ENCODE data around the gene C16orf78.

Gene C16orf78

GRCh38 chr16:49373504-49373903 lies at the start of gene C16orf78:
Gene C16orf78, plus strand, starts transcription at chr16:49373804. Its CDS starts 136 bp downstream, at chr16:49373940.
- H3K4me1 Mint-ChIP-seq = no peaks in the 10 kb centered on the region
- H3K4me3 Mint-ChIP-seq = no peak within 1 kb of the TSS
- ATAC-seq (no peak), DNase-seq (no peak)
- no peaks in the 10 kb centered on the region for H3K9me3 Mint-ChIP-seq
- peaks cover 5% of the 10 kb centered on the region for H3K27me3 Mint-ChIP-seq
- no peak within 1 kb of the TSS for H3K27ac Mint-ChIP-seq
- no peaks in the 10 kb centered on the region for H3K36me3 Mint-ChIP-seq (ENCODE audit: low read depth)

GRCh38 chr16:49324703-49325102 lies 48.9 kb upstream of the C16orf78 start:
- Mint-ChIP-seq H3K27ac (no peak overlapping the region), H3K27me3 (no peaks in the 10 kb centered on the region), H3K4me3 (no peak overlapping the region), H3K36me3 (ENCODE audit: low read depth) (no peaks in the 10 kb centered on the region), H3K4me1 (no peaks in the 10 kb centered on the region), H3K9me3 (peaks cover 8% of the 10 kb centered on the region)
- DNase-seq (no peak), ATAC-seq (no peak)

GRCh38 chr16:49327466-49327865 lies 46.1 kb upstream of the C16orf78 start:
- Mint-ChIP-seq H3K27ac (no peak overlapping the region), H3K27me3 (no peaks in the 10 kb centered on the region), H3K4me1 (no peaks in the 10 kb centered on the region), H3K9me3 (no peaks in the 10 kb centered on the region), H3K4me3 (no peak overlapping the region), H3K36me3 (ENCODE audit: low read depth) (no peaks in the 10 kb centered on the region)
- DNase-seq (no peak), ATAC-seq (no peak)

GRCh38 chr16:49328325-49328724 lies 45.3 kb upstream of the C16orf78 start:
- H3K27ac Mint-ChIP-seq = no peak overlapping the region
- no peaks in the 10 kb centered on the region for H3K27me3 Mint-ChIP-seq
- H3K4me1 Mint-ChIP-seq = no peaks in the 10 kb centered on the region
- no peaks in the 10 kb centered on the region for H3K9me3 Mint-ChIP-seq
- ATAC-seq = no peak
- no peak overlapping the region for H3K4me3 Mint-ChIP-seq
- no peak for DNase-seq
- no peaks in the 10 kb centered on the region for H3K36me3 Mint-ChIP-seq (ENCODE audit: low read depth)

- no peak for DNase-seq
- no peaks in the 10 kb centered on the region for H3K9me3 Mint-ChIP-seq
- no peaks in the 10 kb centered on the region for H3K36me3 Mint-ChIP-seq (ENCODE audit: low read depth)
- no peaks in the 10 kb centered on the region for H3K27me3 Mint-ChIP-seq
- H3K4me3 Mint-ChIP-seq = no peak overlapping the region
- H3K4me1 Mint-ChIP-seq = no peaks in the 10 kb centered on the region
- H3K27ac Mint-ChIP-seq = no peak overlapping the region
- ATAC-seq = no peak
Measured at GRCh38 chr16:49330562-49331201, 42.9 kb upstream of the C16orf78 start.

- Mint-ChIP-seq H3K4me3 (no peak overlapping the region), H3K27ac (no peak overlapping the region), H3K9me3 (no peaks in the 10 kb centered on the region), H3K27me3 (peaks cover 2% of the 10 kb centered on the region), H3K4me1 (no peaks in the 10 kb centered on the region), H3K36me3 (ENCODE audit: low read depth) (no peaks in the 10 kb centered on the region)
- no peak for DNase-seq
- ATAC-seq = no peak
Measured at GRCh38 chr16:49332589-49333258, 40.9 kb upstream of the C16orf78 start.

GRCh38 chr16:49333259-49333597 lies 40.4 kb upstream of the C16orf78 start:
- no peak for ATAC-seq
- Mint-ChIP-seq H3K4me1 (no peaks in the 10 kb centered on the region), H3K4me3 (no peak overlapping the region), H3K9me3 (no peaks in the 10 kb centered on the region), H3K27ac (no peak overlapping the region), H3K27me3 (peaks cover 3% of the 10 kb centered on the region), H3K36me3 (ENCODE audit: low read depth) (no peaks in the 10 kb centered on the region)
- no peak for DNase-seq

- Mint-ChIP-seq H3K36me3 (ENCODE audit: low read depth) (no peaks in the 10 kb centered on the region), H3K4me1 (no peaks in the 10 kb centered on the region), H3K9me3 (no peaks in the 10 kb centered on the region), H3K27me3 (peaks cover 5% of the 10 kb centered on the region), H3K4me3 (no peak overlapping the region), H3K27ac (no peak overlapping the region)
- ATAC-seq (no peak), DNase-seq (no peak)
Measured at GRCh38 chr16:49335828-49336227, 37.8 kb upstream of the C16orf78 start.

- Mint-ChIP-seq H3K27me3 (peaks cover 5% of the 10 kb centered on the region), H3K4me3 (no peak overlapping the region), H3K9me3 (no peaks in the 10 kb centered on the region), H3K4me1 (no peaks in the 10 kb centered on the region), H3K27ac (no peak overlapping the region), H3K36me3 (ENCODE audit: low read depth) (no peaks in the 10 kb centered on the region)
- DNase-seq = no peak
- no peak for ATAC-seq
Measured at GRCh38 chr16:49336581-49336980, 37.0 kb upstream of the C16orf78 start.

GRCh38 chr16:49337814-49338350 lies 35.7 kb upstream of the C16orf78 start:
- H3K9me3 Mint-ChIP-seq = no peaks in the 10 kb centered on the region
- peaks cover 7% of the 10 kb centered on the region for H3K27me3 Mint-ChIP-seq
- no peak for DNase-seq
- no peaks in the 10 kb centered on the region for H3K4me1 Mint-ChIP-seq
- H3K27ac Mint-ChIP-seq = no peak overlapping the region
- H3K36me3 Mint-ChIP-seq (ENCODE audit: low read depth) = no peaks in the 10 kb centered on the region
- ATAC-seq = no peak
- H3K4me3 Mint-ChIP-seq = no peak overlapping the region

GRCh38 chr16:49338611-49339265 lies 34.9 kb upstream of the C16orf78 start:
- no peaks in the 10 kb centered on the region for H3K36me3 Mint-ChIP-seq (ENCODE audit: low read depth)
- ATAC-seq = no peak
- H3K27me3 Mint-ChIP-seq = peaks cover 7% of the 10 kb centered on the region
- H3K4me1 Mint-ChIP-seq = no peaks in the 10 kb centered on the region
- H3K9me3 Mint-ChIP-seq = no peaks in the 10 kb centered on the region
- DNase-seq = no peak
- no peak overlapping the region for H3K4me3 Mint-ChIP-seq
- H3K27ac Mint-ChIP-seq = no peak overlapping the region

- H3K27me3 Mint-ChIP-seq = peaks cover 9% of the 10 kb centered on the region
- no peak overlapping the region for H3K4me3 Mint-ChIP-seq
- H3K4me1 Mint-ChIP-seq = no peaks in the 10 kb centered on the region
- H3K9me3 Mint-ChIP-seq = no peaks in the 10 kb centered on the region
- ATAC-seq (no peak), DNase-seq (no peak)
- no peak overlapping the region for H3K27ac Mint-ChIP-seq
- no peaks in the 10 kb centered on the region for H3K36me3 Mint-ChIP-seq (ENCODE audit: low read depth)
Measured at GRCh38 chr16:49340466-49340865, 33.1 kb upstream of the C16orf78 start.

- DNase-seq (no peak), ATAC-seq (no peak)
- Mint-ChIP-seq H3K4me3 (no peak overlapping the region), H3K27me3 (peaks cover 9% of the 10 kb centered on the region), H3K4me1 (no peaks in the 10 kb centered on the region), H3K27ac (no peak overlapping the region), H3K36me3 (ENCODE audit: low read depth) (no peaks in the 10 kb centered on the region), H3K9me3 (no peaks in the 10 kb centered on the region)
Measured at GRCh38 chr16:49341706-49342105, 31.9 kb upstream of the C16orf78 start.

GRCh38 chr16:49342336-49343265 lies 31.0 kb upstream of the C16orf78 start:
- Mint-ChIP-seq H3K9me3 (no peaks in the 10 kb centered on the region), H3K36me3 (ENCODE audit: low read depth) (no peaks in the 10 kb centered on the region)

More at GRCh38 chr16:49342336-49343265, 31.0 kb upstream of the C16orf78 start:
- Mint-ChIP-seq H3K27me3 (peaks cover 8% of the 10 kb centered on the region), H3K4me1 (no peaks in the 10 kb centered on the region), H3K4me3 (no peak overlapping the region), H3K27ac (no peak overlapping the region)
- DNase-seq (no peak), ATAC-seq (no peak)
